A204.1 (cell line): ENCODE results near the gene RCOR2.
"Not testable (repeated sequence)": the region's sequence is repeated elsewhere in the genome, so short reads cannot be mapped to it uniquely, and the experiment has no call there.

Experiments
- FAIRE-seq: peaks from 2 replicates; lab custom pipeline; 2012; peaks lifted over from hg19 to GRCh38; lab: Jason Lieb, UNC

The RCOR2 gene

GRCh38 chr11:63876616-63877015 is 40.3 kb downstream of the RCOR2 start:
- no peak for FAIRE-seq

GRCh38 chr11:63875506-63876065 is 41.4 kb downstream of the RCOR2 start:
- no peak for FAIRE-seq

GRCh38 chr11:63874511-63874910 is 42.5 kb downstream of the RCOR2 start:
- FAIRE-seq = no peak

- FAIRE-seq = no peak
These were observed 43.7 kb downstream of the RCOR2 start for GRCh38 chr11:63873311-63873710.

DNA sequence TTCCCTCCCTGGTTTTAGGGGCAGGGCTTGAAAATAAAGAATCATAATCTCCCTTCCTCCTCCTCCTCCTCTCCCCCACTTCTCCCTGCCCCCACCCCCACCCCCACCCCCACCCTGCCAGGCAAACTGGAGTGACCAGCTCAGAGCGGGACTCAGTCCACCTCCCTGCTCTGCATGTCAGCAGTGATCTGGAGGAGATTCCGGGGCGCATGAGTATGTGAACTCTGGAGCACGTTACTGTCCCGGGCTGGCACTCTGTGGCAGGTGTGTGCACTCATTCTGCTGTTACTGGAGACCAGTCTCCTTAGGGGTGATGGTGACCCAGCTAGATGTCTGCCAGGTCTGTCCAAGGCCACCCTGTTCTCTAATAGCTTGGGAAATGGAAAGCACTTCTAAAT is 44.2 kb downstream of the RCOR2 start:
- no peak for FAIRE-seq

- FAIRE-seq = no peak
These were observed 44.8 kb downstream of the RCOR2 start for GRCh38 chr11:63871962-63872799.

GRCh38 chr11:63870351-63871140 is 46.4 kb downstream of the RCOR2 start:
- no peak for FAIRE-seq

DNA sequence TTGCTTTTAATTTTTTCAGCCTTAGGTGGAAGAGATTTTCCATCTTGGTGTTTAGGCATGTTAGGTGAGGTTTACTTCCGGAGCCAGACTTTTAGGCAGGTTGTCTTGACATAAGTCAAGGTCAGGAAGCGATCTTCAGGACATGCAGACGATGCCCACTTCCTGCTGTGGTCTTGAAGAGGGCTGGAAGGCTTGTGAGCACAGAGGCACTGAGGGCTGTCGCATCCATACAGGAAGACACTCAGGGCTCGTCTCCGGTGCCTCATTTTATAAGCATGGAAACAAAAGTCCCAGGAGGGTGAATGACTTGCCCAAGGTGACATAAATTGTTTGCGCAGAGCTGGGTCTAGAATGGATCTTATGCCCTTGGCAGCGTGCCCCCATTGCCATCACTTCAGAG is 47.3 kb downstream of the RCOR2 start:
- no peak for FAIRE-seq

- no peak for FAIRE-seq
These were observed 47.8 kb downstream of the RCOR2 start for GRCh38 chr11:63869171-63869591.

- no peak for FAIRE-seq
These were observed 48.4 kb downstream of the RCOR2 start for GRCh38 chr11:63868399-63869064.

GRCh38 chr11:63867511-63867910 is 49.5 kb downstream of the RCOR2 start:
- FAIRE-seq = no peak

- no peak for FAIRE-seq
These were observed 50.8 kb downstream of the RCOR2 start for GRCh38 chr11:63866211-63866610.

GRCh38 chr11:63863620-63864019 is 53.3 kb downstream of the RCOR2 start:
- FAIRE-seq = not testable (repeated sequence)

DNA sequence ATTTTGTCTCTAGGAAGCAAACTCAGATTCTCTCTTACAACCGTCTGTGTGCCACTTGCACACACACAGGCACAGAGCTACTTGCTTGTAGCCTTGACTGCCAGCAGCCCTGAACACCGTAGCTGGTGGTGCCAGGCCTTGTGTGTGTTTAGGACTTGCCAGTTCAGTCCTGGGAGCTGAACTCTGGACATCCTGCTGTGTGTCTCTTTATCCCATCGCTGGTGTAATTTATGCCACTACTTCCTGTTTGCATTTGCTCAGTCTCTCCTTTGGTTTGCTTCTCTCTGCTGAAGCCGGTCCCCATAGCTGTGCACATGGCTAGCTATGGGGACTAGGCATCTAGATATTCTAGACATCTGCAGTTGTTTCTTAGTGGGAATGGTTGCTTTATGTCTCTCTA is 54.0 kb downstream of the RCOR2 start:
- no peak for FAIRE-seq
